Neural progenitor cell (in vitro differentiated cells): Measurements from ENCODE around the gene UMOD.

ENCODE experiments used
- CTCF ChIP-seq: fragments of 200-600 bp; sonication (generic); IDR thresholded peaks from 2 replicates; pipeline ENCODE4 v1.5.1; 2017; ENCODE audit warnings: antibody characterized with exemption, mild to moderate bottlenecking
- EZH2 ChIP-seq: fragments of 200-600 bp; sonication (generic); IDR thresholded peaks from 2 replicates; pipeline ENCODE4 v1.6.1; 2017; ENCODE audit warnings: antibody characterized with exemption, mild to moderate bottlenecking, moderate library complexity

DNA sequence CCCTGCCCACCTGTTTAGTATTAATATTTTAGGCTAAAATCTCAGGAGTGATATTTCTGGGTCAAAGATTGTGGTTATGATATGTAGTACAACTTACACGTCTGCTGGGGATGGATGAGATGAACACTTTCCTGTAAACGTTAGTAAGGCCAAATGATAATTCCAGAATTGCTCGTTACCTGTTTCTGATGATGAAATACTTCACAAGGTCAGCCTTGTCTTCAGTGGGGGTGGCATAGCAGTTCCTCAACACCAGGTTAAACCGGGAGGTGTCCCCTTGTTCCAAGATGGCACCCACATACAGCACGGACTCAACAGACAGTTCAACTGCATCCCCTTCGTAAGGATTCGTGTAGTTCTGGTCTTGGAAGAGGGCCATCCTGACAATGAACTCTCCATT, 34.5 kb downstream of the UMOD start:
- TF ChIP-seq CTCF (no peak), EZH2 (no peak)
